Vagina (tissue), 2 donors: ENCODE data around the gene BHLHE41. TPM values are rescaled to one million over a fixed set of nuclear protein-coding genes. Genes with fewer than 3 reads are reported as not detected.

Experiments
- DNase-seq, 2 donors: peaks; one replicate each; pipeline ENCODE4 v3.0.0-alpha.2; 2017; ENCODE audit errors: extremely low spot score in 2 of 2
- H3K27ac ChIP-seq: fragments of 200-600 bp; sonication (generic); one replicate; pipeline ENCODE4 v1.5.1; 2019
- H3K27me3 ChIP-seq: fragments of 200-600 bp; sonication (generic); one replicate; pipeline ENCODE4 v1.5.1; 2019
- H3K36me3 ChIP-seq, 2 donors: fragments of 200-600 bp; sonication (generic); one replicate each; pipeline ENCODE4 v1.5.1; 2017 to 2019
- H3K4me1 ChIP-seq: fragments of 200-600 bp; sonication (generic); one replicate; pipeline ENCODE4 v1.5.1; 2019
- H3K4me3 ChIP-seq, 2 donors: fragments of 200-600 bp; sonication (generic); 1 replicate in 1 of 2; 2 replicates in 1 of 2; pipeline ENCODE4 v1.5.1; 2016 to 2019
- H3K9me3 ChIP-seq: fragments of 200-600 bp; sonication (generic); one replicate; pipeline ENCODE4 v1.5.1; 2019
- POLR2A ChIP-seq, 2 donors: fragments of 450-650 bp; IDR thresholded peaks; one replicate each; pipeline ENCODE4 v1.6.1; 2017; ENCODE audit warnings: antibody characterized with exemption in 2 of 2, mild to moderate bottlenecking in 2 of 2, moderate library complexity in 2 of 2
- POLR2AphosphoS5 ChIP-seq, 2 donors: sonication (generic); formaldehyde crosslinking; IDR thresholded peaks; one replicate each; pipeline ENCODE4 v1.9.0; 2017; ENCODE audit warnings: antibody characterized with exemption in 2 of 2, mild to moderate bottlenecking in 2 of 2, low read depth in 1 of 2; ENCODE audit not compliant: insufficient read depth in 1 of 2
- intact Hi-C: fragments of 100-400 bp; cut with DNase I; formaldehyde crosslinking; loops from one replicate; pipeline ENCODE4 v1.15.1; 2023
- total RNA-seq: library from RNA; depleted of rRNA; stranded (reverse); fragments of >200 nt; gene quantifications from one replicate; pipeline ENCODE4 v1.2.3, GENCODE V29; 2016
- TF ChIP-seq, protein P1 (sequence below), 3 experiments: fragments of 450-650 bp in 2 of 3; fragments of 200-600 bp in 1 of 3; sonication (generic) in 1 of 3; IDR thresholded peaks; one replicate each; pipeline ENCODE4 v1.5.1; 2017 to 2019; ENCODE audit warnings: antibody characterized with exemption in 3 of 3, mild to moderate bottlenecking in 2 of 3, moderate library complexity in 2 of 3

BHLHE41 gene
- total RNA-seq, 1 donor from 2014 or later = 2.9 TPM

DNA sequence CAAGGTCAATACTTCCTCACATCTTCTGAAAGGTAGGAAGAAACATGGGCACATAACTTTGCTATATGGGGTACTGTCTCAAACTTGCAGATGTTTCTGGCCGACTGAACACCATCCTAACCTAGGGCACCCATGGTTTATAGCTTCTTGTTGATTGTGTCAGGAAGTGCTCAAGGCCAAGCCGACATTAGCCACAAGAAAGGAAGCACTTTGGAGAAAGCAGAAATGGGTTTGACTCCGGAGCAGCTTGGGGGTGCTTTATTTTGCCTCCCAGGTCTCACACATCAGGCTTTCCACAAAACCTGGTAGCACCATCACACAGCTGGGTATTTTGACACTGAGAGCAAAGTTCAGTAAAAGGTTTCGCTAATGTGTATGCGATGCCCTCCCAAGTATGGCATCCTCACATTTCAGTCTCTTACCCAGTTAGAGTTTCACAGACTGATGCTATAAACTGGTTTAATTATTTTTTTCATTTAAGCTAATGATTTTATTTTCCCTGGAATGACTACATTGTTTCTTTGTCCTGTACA is 25.2 kb upstream of the BHLHE41 start:
- intact Hi-C loops = no loop called here
- H3K4me1 ChIP-seq = peaks cover 12% of the 10 kb centered on the region
- no peak for TF ChIP-seq POLR2A (IDR thresholded peaks at IDR 0.05)
- TF ChIP-seq, protein P1, sequence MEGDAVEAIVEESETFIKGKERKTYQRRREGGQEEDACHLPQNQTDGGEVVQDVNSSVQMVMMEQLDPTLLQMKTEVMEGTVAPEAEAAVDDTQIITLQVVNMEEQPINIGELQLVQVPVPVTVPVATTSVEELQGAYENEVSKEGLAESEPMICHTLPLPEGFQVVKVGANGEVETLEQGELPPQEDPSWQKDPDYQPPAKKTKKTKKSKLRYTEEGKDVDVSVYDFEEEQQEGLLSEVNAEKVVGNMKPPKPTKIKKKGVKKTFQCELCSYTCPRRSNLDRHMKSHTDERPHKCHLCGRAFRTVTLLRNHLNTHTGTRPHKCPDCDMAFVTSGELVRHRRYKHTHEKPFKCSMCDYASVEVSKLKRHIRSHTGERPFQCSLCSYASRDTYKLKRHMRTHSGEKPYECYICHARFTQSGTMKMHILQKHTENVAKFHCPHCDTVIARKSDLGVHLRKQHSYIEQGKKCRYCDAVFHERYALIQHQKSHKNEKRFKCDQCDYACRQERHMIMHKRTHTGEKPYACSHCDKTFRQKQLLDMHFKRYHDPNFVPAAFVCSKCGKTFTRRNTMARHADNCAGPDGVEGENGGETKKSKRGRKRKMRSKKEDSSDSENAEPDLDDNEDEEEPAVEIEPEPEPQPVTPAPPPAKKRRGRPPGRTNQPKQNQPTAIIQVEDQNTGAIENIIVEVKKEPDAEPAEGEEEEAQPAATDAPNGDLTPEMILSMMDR (IDR thresholded peaks at IDR 0.05) = no peak
- TF ChIP-seq POLR2AphosphoS5 (IDR thresholded peaks at IDR 0.05; ENCODE audit: insufficient read depth in 1 of 2, low read depth in 1 of 2) = no peak
- no peaks in the 10 kb centered on the region for H3K36me3 ChIP-seq
- no peak overlapping the region for H3K4me3 ChIP-seq
- H3K27ac ChIP-seq = no peak overlapping the region
- H3K27me3 ChIP-seq = no peaks in the 10 kb centered on the region
- no peak for DNase-seq
- H3K9me3 ChIP-seq = no peaks in the 10 kb centered on the region

DNA sequence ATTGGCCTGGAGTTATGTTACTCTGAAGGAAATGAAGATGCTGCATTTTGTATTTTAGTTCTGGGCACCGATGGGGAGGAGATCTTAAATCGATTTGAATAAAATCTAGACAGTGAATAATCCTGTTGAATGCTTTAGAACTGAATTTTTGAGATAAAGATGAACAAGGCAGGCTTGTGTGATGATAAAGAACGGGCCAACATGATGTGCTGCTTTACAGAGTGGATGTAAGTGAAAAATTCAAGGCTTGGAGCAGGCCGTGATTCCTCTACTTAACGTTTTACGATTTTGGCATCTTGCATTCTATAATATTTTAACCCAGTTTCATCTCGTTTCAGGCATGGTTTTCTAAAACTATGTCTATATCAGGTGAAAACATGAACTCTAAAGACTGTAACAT is 23.5 kb upstream of the BHLHE41 start:
- no peak overlapping the region for H3K27ac ChIP-seq
- no peaks in the 10 kb centered on the region for H3K27me3 ChIP-seq
- TF ChIP-seq, protein P1 (IDR thresholded peaks at IDR 0.05) = no peak
- TF ChIP-seq POLR2AphosphoS5 (IDR thresholded peaks at IDR 0.05; ENCODE audit: insufficient read depth in 1 of 2, low read depth in 1 of 2) (no peak), POLR2A (IDR thresholded peaks at IDR 0.05) (no peak)
- no peak overlapping the region for H3K4me3 ChIP-seq
- peaks cover 2% of the 10 kb centered on the region for H3K4me1 ChIP-seq
- no peaks in the 10 kb centered on the region for H3K36me3 ChIP-seq
- no peak for DNase-seq
- intact Hi-C loops = no loop called here
- no peaks in the 10 kb centered on the region for H3K9me3 ChIP-seq

DNA sequence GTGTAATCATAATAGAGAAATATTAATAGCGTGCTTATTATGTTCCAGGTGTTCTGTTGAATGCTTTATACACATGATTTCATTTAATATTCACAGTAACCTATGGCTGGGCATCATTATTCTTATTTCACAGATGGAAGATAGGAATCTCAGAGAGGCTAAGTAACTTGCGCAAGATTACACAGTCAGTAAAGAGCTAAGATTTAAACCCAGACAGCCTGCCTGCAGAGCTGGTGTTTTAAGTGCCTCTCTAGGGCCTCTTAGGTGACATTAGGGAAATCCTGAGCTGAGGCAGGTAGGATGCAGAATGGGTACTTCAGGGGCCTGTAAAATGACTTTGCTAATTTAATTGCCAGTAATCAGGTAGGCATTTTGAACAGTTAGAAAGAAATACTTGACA is 18.5 kb upstream of the BHLHE41 start:
- no peaks in the 10 kb centered on the region for H3K9me3 ChIP-seq
- no peak overlapping the region for H3K4me3 ChIP-seq
- intact Hi-C loops = no loop called here
- DNase-seq = no peak
- no peaks in the 10 kb centered on the region for H3K4me1 ChIP-seq
- TF ChIP-seq, protein P1 (IDR thresholded peaks at IDR 0.05) = no peak
- no peak for TF ChIP-seq POLR2A (IDR thresholded peaks at IDR 0.05)
- no peak for TF ChIP-seq POLR2AphosphoS5 (IDR thresholded peaks at IDR 0.05; ENCODE audit: insufficient read depth in 1 of 2, low read depth in 1 of 2)
- H3K36me3 ChIP-seq = no peaks in the 10 kb centered on the region
- no peaks in the 10 kb centered on the region for H3K27me3 ChIP-seq
- no peak overlapping the region for H3K27ac ChIP-seq

DNA sequence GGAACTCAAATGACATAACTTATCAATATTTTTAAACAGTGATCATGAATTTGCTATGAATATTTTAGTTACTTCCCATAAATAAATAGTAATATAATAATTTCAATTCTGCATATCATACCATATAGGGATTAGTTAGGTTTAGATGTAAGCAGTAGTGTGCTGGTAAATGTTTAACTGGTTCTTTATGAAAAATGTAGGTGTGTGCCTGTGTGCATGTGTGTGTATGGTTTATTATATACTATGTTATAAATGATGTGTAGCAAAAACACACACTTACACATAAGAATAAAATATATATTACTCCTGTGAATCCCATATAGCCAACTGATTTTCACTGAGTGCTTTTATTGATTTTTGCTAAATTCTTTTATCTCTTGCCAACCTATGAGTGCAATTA is 14.0 kb upstream of the BHLHE41 start:
- H3K4me3 ChIP-seq = no peak overlapping the region
- DNase-seq = no peak
- TF ChIP-seq POLR2AphosphoS5 (IDR thresholded peaks at IDR 0.05; ENCODE audit: insufficient read depth in 1 of 2, low read depth in 1 of 2) = no peak
- TF ChIP-seq, protein P1 (IDR thresholded peaks at IDR 0.05) = no peak
- TF ChIP-seq POLR2A (IDR thresholded peaks at IDR 0.05) = no peak

DNA sequence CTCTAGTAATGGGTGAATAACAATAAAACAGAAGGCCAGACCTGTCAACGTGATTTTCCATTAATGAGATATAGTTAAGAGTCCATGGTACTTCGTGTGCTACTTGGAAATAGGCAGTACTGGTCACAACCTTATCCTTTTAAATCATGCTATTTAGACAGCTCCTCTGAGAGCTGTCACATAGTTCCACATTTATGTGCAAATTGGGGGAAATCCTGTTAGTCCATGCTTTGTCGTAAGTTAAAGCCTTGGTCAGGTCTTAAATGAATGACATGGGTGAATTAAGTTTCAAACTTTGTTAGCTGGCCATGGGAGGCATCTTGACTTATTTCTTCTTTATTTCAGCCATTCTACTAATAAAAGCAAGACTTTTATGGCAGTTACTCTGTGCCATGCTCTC is 11.9 kb upstream of the BHLHE41 start:
- DNase-seq = no peak
- Histone ChIP-seq H3K4me1 (no peaks in the 10 kb centered on the region), H3K4me3 (no peak overlapping the region), H3K36me3 (no peaks in the 10 kb centered on the region), H3K27me3 (no peaks in the 10 kb centered on the region), H3K9me3 (no peaks in the 10 kb centered on the region), H3K27ac (no peak overlapping the region)
- TF ChIP-seq POLR2A (IDR thresholded peaks at IDR 0.05) (no peak), POLR2AphosphoS5 (IDR thresholded peaks at IDR 0.05; ENCODE audit: insufficient read depth in 1 of 2, low read depth in 1 of 2) (no peak)
- TF ChIP-seq, protein P1 (IDR thresholded peaks at IDR 0.05) = no peak
- intact Hi-C loops = no loop called here

More for the DNA sequence above, 14.0 kb upstream of the BHLHE41 start:
- H3K27me3 ChIP-seq = no peaks in the 10 kb centered on the region
- H3K36me3 ChIP-seq = no peaks in the 10 kb centered on the region
- no peaks in the 10 kb centered on the region for H3K4me1 ChIP-seq
- intact Hi-C loops = no loop called here
- no peak overlapping the region for H3K27ac ChIP-seq
- no peaks in the 10 kb centered on the region for H3K9me3 ChIP-seq
